Activated naive CD4-positive, alpha-beta T cell treated with anti-CD3 and anti-CD28 coated beads, Interleukin-2, amount 50 U/mL, for 72 hours (primary cell): ENCODE measurements around the gene NXN. TPM values are rescaled to one million over a fixed set of nuclear protein-coding genes. Genes with fewer than 3 reads are reported as not detected.
"Not testable (repeated sequence)": the region's sequence is repeated elsewhere in the genome, so short reads cannot be mapped to it uniquely, and the experiment has no call there.

Source experiments
- ATAC-seq, 2 donors: fragments of 150-1000 bp; cut with Tn5 transposase; 2 replicates each; pipeline ENCODE4 v1.10.0; 2021; ENCODE audit warnings: mild to moderate bottlenecking in 2 of 2, moderate library complexity in 2 of 2
- DNase-seq, 2 donors: peaks; one replicate each; pipeline ENCODE4 v3.0.0; 2021 to 2022; ENCODE audit warnings: low spot score in 2 of 2
- H3K27ac Mint-ChIP-seq, 2 donors: one replicate each; pipeline ENCODE4 v1.8.0; 2022; ENCODE audit warnings: mild to moderate bottlenecking in 2 of 2, mixed read lengths in 2 of 2
- H3K36me3 Mint-ChIP-seq, 2 donors: one replicate each; pipeline ENCODE4 v1.8.0; 2022; ENCODE audit warnings: mixed read lengths in 2 of 2
- H3K9me3 Mint-ChIP-seq, 2 donors: one replicate each; pipeline ENCODE4 v1.8.0; 2022; ENCODE audit warnings: mixed read lengths in 2 of 2
- total RNA-seq, 2 donors: library from RNA; stranded (reverse); gene quantifications; one replicate each; pipeline ENCODE4 v1.2.3, GENCODE V29; 2022

Gene NXN
- total RNA-seq, 2 donors from 2014 or later: 0.39 to 0.80 TPM

- not testable (repeated sequence) for H3K9me3 Mint-ChIP-seq, ATAC-seq, H3K36me3 Mint-ChIP-seq, H3K27ac Mint-ChIP-seq, DNase-seq
Observed at GRCh38 chr17:852850-853249, 126.7 kb downstream of the NXN start.

- no peaks in the 10 kb centered on the region for H3K36me3 Mint-ChIP-seq
- DNase-seq (no peak), ATAC-seq (no peak)
- H3K27ac Mint-ChIP-seq: no peak overlapping the region
- H3K9me3 Mint-ChIP-seq: no peaks in the 10 kb centered on the region
Observed at GRCh38 chr17:852349-852748, 127.2 kb downstream of the NXN start.

GRCh38 chr17:851924-852323, 127.7 kb downstream of the NXN start:
- no peak for DNase-seq
- no peak for ATAC-seq
- no peaks in the 10 kb centered on the region for H3K9me3 Mint-ChIP-seq
- H3K36me3 Mint-ChIP-seq: no peaks in the 10 kb centered on the region
- H3K27ac Mint-ChIP-seq: no peak overlapping the region

GRCh38 chr17:850851-851763, 128.5 kb downstream of the NXN start:
- Mint-ChIP-seq H3K27ac (no peak overlapping the region), H3K36me3 (no peaks in the 10 kb centered on the region), H3K9me3 (no peaks in the 10 kb centered on the region)
- no peak for DNase-seq
- no peak for ATAC-seq

GRCh38 chr17:850086-850850, 129.3 kb downstream of the NXN start:
- ATAC-seq: no peak
- Mint-ChIP-seq H3K36me3 (no peaks in the 10 kb centered on the region), H3K9me3 (no peaks in the 10 kb centered on the region), H3K27ac (no peak overlapping the region)
- no peak for DNase-seq

GRCh38 chr17:848402-848801, 131.2 kb downstream of the NXN start:
- H3K36me3 Mint-ChIP-seq: no peaks in the 10 kb centered on the region
- no peak overlapping the region for H3K27ac Mint-ChIP-seq
- ATAC-seq (no peak), DNase-seq (no peak)
- no peaks in the 10 kb centered on the region for H3K9me3 Mint-ChIP-seq

GRCh38 chr17:846901-847843, 132.4 kb downstream of the NXN start:
- ATAC-seq (no peak), DNase-seq (no peak)
- Mint-ChIP-seq H3K27ac (no peak overlapping the region), H3K9me3 (no peaks in the 10 kb centered on the region), H3K36me3 (no peaks in the 10 kb centered on the region)

GRCh38 chr17:841313-841712, 138.3 kb downstream of the NXN start:
- H3K36me3 Mint-ChIP-seq: no peaks in the 10 kb centered on the region
- no peaks in the 10 kb centered on the region for H3K9me3 Mint-ChIP-seq
- ATAC-seq (no peak), DNase-seq (no peak)
- H3K27ac Mint-ChIP-seq: no peak overlapping the region

GRCh38 chr17:838486-838885, 141.1 kb downstream of the NXN start:
- ATAC-seq (no peak), DNase-seq (no peak)
- no peak overlapping the region for H3K27ac Mint-ChIP-seq
- no peaks in the 10 kb centered on the region for H3K36me3 Mint-ChIP-seq
- H3K9me3 Mint-ChIP-seq: no peaks in the 10 kb centered on the region

- no peak for ATAC-seq
- DNase-seq: no peak
- Mint-ChIP-seq H3K9me3 (no peaks in the 10 kb centered on the region), H3K36me3 (no peaks in the 10 kb centered on the region), H3K27ac (no peak overlapping the region)
Observed at GRCh38 chr17:836151-836550, 143.4 kb downstream of the NXN start.

- not testable (repeated sequence) for H3K9me3 Mint-ChIP-seq, H3K27ac Mint-ChIP-seq, H3K36me3 Mint-ChIP-seq, ATAC-seq, DNase-seq
Observed at GRCh38 chr17:835721-836120, 143.9 kb downstream of the NXN start.

- no peaks in the 10 kb centered on the region for H3K36me3 Mint-ChIP-seq
- no peak overlapping the region for H3K27ac Mint-ChIP-seq
- no peak for ATAC-seq
- H3K9me3 Mint-ChIP-seq: no peaks in the 10 kb centered on the region
- DNase-seq: no peak
Observed at GRCh38 chr17:835263-835662, 144.3 kb downstream of the NXN start.

- ATAC-seq (no peak), DNase-seq (no peak)
- no peaks in the 10 kb centered on the region for H3K9me3 Mint-ChIP-seq
- no peak overlapping the region for H3K27ac Mint-ChIP-seq
- H3K36me3 Mint-ChIP-seq: no peaks in the 10 kb centered on the region
Observed at GRCh38 chr17:834136-834535, 145.4 kb downstream of the NXN start.

- Mint-ChIP-seq H3K36me3 (no peaks in the 10 kb centered on the region), H3K27ac (no peak overlapping the region), H3K9me3 (no peaks in the 10 kb centered on the region)
- DNase-seq: no peak
- ATAC-seq: no peak
Observed at GRCh38 chr17:830950-831349, 148.6 kb downstream of the NXN start.

- no peaks in the 10 kb centered on the region for H3K9me3 Mint-ChIP-seq
- DNase-seq (no peak), ATAC-seq (no peak)
- no peak overlapping the region for H3K27ac Mint-ChIP-seq
- H3K36me3 Mint-ChIP-seq: no peaks in the 10 kb centered on the region
Observed at GRCh38 chr17:830381-830780, 149.2 kb downstream of the NXN start.

- not testable (repeated sequence) for ATAC-seq, H3K36me3 Mint-ChIP-seq, DNase-seq, H3K27ac Mint-ChIP-seq, H3K9me3 Mint-ChIP-seq
Observed at GRCh38 chr17:829614-830013, 150.0 kb downstream of the NXN start.

GRCh38 chr17:828761-829160, 150.8 kb downstream of the NXN start:
- Mint-ChIP-seq H3K36me3 (no peaks in the 10 kb centered on the region), H3K9me3 (no peaks in the 10 kb centered on the region), H3K27ac (no peak overlapping the region)
- DNase-seq: no peak
- ATAC-seq: no peak
